Progenitor cell of endocrine pancreas (in vitro differentiated cells): ENCODE measurements around the gene HLF. TPM values are rescaled to one million over a fixed set of nuclear protein-coding genes. Genes with fewer than 3 reads are reported as not detected.

Source experiments
- DNase-seq: peaks from one replicate; pipeline ENCODE4 v3.0.0; 2021; ENCODE audit warnings: low spot score; ENCODE audit not compliant: unreplicated experiment
- H3K27ac Mint-ChIP-seq: 2 replicates; pipeline ENCODE4 v1.8.0; 2021; ENCODE audit warnings: mild to moderate bottlenecking, moderate library complexity, mixed read lengths
- H3K27me3 Mint-ChIP-seq: 2 replicates; pipeline ENCODE4 v1.8.0; 2021; ENCODE audit warnings: mixed read lengths
- H3K36me3 Mint-ChIP-seq: 2 replicates; pipeline ENCODE4 v1.8.0; 2022; ENCODE audit warnings: mixed read lengths; ENCODE audit not compliant: insufficient read depth
- H3K4me1 Mint-ChIP-seq: 2 replicates; pipeline ENCODE4 v1.8.0; 2021; ENCODE audit warnings: low read depth, mixed read lengths
- H3K4me3 Mint-ChIP-seq: 2 replicates; pipeline ENCODE4 v1.8.0; 2021; ENCODE audit warnings: low read depth, mild to moderate bottlenecking, moderate library complexity, mixed read lengths
- H3K9me3 Mint-ChIP-seq: 2 replicates; pipeline ENCODE4 v1.8.0; 2021; ENCODE audit warnings: low read depth, mixed read lengths
- total RNA-seq: library from RNA; stranded (reverse); gene quantifications from 2 replicates; pipeline ENCODE4 v1.2.1, GENCODE V29; 2021
- TF ChIP-seq, protein P1 (sequence below): fragments of 200-600 bp; sonication (generic); IDR thresholded peaks from one replicate; pipeline ENCODE4 v1.5.0; 2021; ENCODE audit warnings: antibody characterized with exemption, mild to moderate bottlenecking; ENCODE audit not compliant: unreplicated experiment

Gene HLF
- total RNA-seq, 1 donor from 2014 or later, result 0.41 TPM

DNA sequence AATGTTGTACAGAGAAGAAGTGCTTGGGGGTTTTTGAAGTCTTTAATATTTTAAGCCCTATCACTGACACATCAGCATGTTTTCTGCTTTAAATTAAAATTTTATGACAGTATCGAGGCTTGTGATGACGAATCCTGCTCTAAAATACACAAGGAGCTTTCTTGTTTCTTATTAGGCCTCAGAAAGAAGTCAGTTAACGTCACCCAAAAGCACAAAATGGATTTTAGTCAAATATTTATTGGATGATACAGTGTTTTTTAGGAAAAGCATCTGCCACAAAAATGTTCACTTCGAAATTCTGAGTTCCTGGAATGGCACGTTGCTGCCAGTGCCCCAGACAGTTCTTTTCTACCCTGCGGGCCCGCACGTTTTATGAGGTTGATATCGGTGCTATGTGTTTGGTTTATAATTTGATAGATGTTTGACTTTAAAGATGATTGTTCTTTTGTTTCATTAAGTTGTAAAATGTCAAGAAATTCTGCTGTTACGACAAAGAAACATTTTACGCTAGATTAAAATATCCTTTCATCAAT is 57.8 kb downstream of the HLF start:
- no peaks in the 10 kb centered on the region for H3K4me1 Mint-ChIP-seq
- H3K36me3 Mint-ChIP-seq, result no peaks in the 10 kb centered on the region
- no peak for DNase-seq
- H3K4me3 Mint-ChIP-seq, result no peak overlapping the region
- TF ChIP-seq, protein P1, sequence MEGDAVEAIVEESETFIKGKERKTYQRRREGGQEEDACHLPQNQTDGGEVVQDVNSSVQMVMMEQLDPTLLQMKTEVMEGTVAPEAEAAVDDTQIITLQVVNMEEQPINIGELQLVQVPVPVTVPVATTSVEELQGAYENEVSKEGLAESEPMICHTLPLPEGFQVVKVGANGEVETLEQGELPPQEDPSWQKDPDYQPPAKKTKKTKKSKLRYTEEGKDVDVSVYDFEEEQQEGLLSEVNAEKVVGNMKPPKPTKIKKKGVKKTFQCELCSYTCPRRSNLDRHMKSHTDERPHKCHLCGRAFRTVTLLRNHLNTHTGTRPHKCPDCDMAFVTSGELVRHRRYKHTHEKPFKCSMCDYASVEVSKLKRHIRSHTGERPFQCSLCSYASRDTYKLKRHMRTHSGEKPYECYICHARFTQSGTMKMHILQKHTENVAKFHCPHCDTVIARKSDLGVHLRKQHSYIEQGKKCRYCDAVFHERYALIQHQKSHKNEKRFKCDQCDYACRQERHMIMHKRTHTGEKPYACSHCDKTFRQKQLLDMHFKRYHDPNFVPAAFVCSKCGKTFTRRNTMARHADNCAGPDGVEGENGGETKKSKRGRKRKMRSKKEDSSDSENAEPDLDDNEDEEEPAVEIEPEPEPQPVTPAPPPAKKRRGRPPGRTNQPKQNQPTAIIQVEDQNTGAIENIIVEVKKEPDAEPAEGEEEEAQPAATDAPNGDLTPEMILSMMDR, result no peak
- H3K9me3 Mint-ChIP-seq, result no peaks in the 10 kb centered on the region
- H3K27ac Mint-ChIP-seq, result no peak overlapping the region
- no peaks in the 10 kb centered on the region for H3K27me3 Mint-ChIP-seq

DNA sequence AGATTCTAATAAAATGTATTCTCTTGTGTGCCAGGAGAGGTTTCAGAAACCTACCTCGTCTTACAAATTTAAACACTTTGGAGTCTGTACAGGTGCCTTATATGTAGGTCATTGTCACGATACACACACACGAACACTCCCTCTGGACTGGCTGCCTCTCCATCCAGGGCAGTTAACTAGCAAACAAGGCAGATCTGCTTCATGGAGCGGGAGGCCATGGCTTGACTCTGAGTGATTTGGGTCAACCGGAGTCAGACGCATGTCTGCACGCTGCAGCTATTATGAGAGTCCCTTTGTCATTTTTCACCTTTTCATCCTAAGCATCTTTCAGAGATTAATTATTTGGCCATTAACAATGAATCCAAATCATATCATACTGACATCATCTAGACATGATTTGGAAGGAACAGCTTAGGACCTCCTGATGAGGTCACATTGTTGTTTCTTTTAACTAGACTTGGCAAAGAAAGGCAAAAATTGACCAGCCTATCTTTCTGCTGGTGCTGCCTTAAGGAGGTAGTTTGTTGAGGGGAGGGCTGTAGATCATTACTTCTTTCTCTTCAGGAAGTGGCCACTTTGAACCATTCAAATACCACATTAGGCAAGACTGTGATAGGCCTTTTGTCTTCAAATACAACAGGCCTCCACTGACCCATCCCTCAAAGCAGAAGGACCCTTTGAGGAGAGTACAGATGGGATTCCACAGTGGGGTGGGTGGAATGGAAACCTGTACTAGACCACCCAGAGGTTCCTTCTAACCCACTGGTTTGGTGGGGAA is 58.9 kb downstream of the HLF start:
- DNase-seq, result no peak
- Mint-ChIP-seq H3K4me3 (no peak overlapping the region), H3K4me1 (no peaks in the 10 kb centered on the region), H3K9me3 (peaks cover 4% of the 10 kb centered on the region), H3K27ac (no peak overlapping the region), H3K27me3 (no peaks in the 10 kb centered on the region), H3K36me3 (no peaks in the 10 kb centered on the region)
- TF ChIP-seq, protein P1, result no peak

DNA sequence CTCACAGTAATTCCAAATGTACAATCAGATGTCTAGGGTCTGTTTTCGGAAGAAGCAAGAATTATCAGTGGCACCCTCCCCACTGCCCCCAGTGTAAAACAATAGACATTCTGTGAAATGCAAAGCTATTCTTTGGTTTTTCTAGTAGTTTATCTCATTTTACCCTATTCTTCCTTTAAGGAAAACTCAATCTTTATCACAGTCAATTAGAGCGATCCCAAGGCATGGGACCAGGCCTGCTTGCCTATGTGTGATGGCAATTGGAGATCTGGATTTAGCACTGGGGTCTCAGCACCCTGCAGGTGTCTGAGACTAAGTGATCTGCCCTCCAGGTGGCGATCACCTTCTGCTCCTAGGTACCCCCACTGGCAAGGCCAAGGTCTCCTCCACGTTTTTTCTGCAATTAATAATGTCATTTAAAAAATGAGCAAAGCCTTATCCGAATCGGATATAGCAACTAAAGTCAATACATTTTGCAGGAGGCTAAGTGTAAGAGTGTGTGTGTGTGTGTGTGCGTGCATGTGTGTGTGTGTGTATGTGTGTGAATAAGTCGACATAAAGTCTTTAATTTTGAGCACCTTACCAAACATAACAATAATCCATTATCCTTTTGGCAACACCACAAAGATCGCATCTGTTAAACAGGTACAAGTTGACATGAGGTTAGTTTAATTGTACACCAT is 59.7 kb downstream of the HLF start:
- TF ChIP-seq, protein P1, result no peak
- Mint-ChIP-seq H3K4me1 (no peaks in the 10 kb centered on the region), H3K4me3 (no peak overlapping the region), H3K36me3 (no peaks in the 10 kb centered on the region), H3K9me3 (peaks cover 4% of the 10 kb centered on the region), H3K27me3 (no peaks in the 10 kb centered on the region), H3K27ac (no peak overlapping the region)
- DNase-seq, result no peak

DNA sequence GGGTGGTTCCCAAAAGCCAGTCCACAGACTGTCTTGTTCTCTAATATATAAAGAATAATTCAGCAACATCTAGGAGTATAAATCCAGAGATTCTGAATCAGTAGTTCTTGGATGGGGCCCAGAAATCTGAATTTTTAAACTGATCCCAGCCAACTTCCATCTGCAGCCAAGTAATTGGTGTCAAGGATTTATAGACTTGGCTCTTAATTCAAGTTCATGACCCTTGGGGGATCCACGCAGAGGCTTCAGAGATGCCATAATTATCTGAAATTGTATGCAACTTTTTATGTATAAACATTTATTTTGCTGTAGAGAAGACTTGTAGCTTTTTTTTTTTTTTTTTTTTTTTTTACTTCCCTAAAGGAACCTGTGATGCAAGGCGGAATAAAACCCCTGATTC is 60.6 kb downstream of the HLF start:
- H3K27me3 Mint-ChIP-seq, result no peaks in the 10 kb centered on the region
- H3K27ac Mint-ChIP-seq, result no peak overlapping the region
- H3K36me3 Mint-ChIP-seq, result no peaks in the 10 kb centered on the region
- no peak for DNase-seq
- TF ChIP-seq, protein P1, result no peak
- no peak overlapping the region for H3K4me3 Mint-ChIP-seq
- no peaks in the 10 kb centered on the region for H3K4me1 Mint-ChIP-seq
- H3K9me3 Mint-ChIP-seq, result peaks cover 4% of the 10 kb centered on the region

DNA sequence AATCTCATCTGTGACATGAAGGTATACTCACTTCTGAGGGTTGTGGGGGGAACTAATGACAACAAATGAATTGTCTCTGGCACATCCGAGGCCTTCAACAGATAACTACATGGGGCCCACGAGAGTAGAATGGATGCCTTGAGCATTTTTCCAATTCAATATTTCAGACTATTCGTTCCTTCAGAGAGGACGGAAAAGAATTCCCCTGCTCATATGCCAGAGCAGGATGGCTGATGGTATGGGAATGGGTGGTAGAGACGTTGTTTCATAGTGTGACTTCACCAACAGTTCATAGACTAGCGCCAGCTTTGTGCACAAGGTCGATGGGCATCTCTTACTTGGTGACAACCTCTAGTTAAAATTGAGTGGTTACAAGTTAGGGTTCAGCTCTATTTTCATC is 61.3 kb downstream of the HLF start:
- TF ChIP-seq, protein P1, result no peak
- no peak for DNase-seq
- H3K36me3 Mint-ChIP-seq, result no peaks in the 10 kb centered on the region
- H3K4me1 Mint-ChIP-seq, result no peaks in the 10 kb centered on the region
- no peak overlapping the region for H3K4me3 Mint-ChIP-seq
- peaks cover 4% of the 10 kb centered on the region for H3K9me3 Mint-ChIP-seq
- no peak overlapping the region for H3K27ac Mint-ChIP-seq
- no peaks in the 10 kb centered on the region for H3K27me3 Mint-ChIP-seq
